Omental fat pad (tissue), 4 donors: ENCODE results near the gene RNLS. TPM values are rescaled to one million over a fixed set of nuclear protein-coding genes. Genes with fewer than 3 reads are reported as not detected.

ENCODE experiments used
- ATAC-seq: fragments of 150-250 bp; one replicate; pipeline ENCODE4 v1.9.1; 2016; ENCODE audit warnings: mild to moderate bottlenecking, moderate library complexity; ENCODE audit not compliant: low FRiP score
- DNase-seq: peaks from one replicate; pipeline ENCODE4 v3.0.0-alpha.2; 2019; ENCODE audit warnings: low spot score
- total RNA-seq, 4 donors: library from RNA; depleted of rRNA; stranded (reverse); fragments of >200 nt; gene quantifications; one replicate each; pipeline ENCODE4 v1.1.0, GENCODE V29; 2016
- TF ChIP-seq, protein P1 (sequence below), 3 donors: fragments of 450-650 bp; IDR thresholded peaks; one replicate each; pipeline ENCODE4 v1.5.1; 2016 to 2017; ENCODE audit warnings: antibody characterized with exemption in 3 of 3, mild to moderate bottlenecking in 3 of 3, moderate library complexity in 2 of 3

Gene RNLS
- total RNA-seq, 4 donors from 2014 or later: 13.3 to 24.7 (median 18.3) TPM

DNA sequence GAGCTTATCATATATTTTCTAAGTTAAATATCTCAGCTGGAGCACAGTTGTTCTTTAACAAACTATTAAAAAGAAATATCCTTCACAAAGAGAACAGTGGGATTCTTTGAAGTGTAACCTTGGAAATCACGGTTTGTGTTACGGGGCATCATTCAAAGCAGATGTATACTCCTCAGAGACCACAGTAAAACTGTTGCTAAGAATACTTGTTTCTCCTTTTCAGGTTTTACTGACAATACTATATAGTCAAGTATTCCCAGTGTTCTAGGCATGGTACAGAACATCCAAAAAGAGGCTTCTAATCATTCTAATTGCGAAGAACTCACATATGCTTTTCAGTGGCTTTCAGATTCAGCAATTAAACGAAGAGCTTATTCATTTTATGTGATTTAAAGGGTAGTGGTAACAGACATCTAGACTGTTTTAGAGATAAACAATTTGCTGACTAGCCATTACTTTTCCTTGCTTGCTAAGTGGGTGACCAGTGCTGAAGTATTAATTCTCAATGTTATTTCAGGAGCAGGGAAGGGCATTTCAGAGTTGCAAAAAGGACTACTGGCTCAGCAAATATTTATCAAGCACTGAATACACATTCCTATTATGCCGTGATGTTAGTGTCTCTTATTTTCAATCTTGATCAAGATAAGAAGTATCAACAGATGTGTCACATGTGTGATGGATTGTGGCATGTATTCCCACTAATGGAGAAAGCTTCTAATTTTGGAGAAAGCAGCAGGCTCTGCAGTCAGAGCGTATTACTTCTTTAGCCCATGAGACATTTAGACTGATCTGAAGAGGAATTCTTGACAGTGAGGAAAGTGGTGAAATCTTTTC lies 236.8 kb downstream of the RNLS start:
- no peak for ATAC-seq
- no peak for DNase-seq
- TF ChIP-seq, protein P1, sequence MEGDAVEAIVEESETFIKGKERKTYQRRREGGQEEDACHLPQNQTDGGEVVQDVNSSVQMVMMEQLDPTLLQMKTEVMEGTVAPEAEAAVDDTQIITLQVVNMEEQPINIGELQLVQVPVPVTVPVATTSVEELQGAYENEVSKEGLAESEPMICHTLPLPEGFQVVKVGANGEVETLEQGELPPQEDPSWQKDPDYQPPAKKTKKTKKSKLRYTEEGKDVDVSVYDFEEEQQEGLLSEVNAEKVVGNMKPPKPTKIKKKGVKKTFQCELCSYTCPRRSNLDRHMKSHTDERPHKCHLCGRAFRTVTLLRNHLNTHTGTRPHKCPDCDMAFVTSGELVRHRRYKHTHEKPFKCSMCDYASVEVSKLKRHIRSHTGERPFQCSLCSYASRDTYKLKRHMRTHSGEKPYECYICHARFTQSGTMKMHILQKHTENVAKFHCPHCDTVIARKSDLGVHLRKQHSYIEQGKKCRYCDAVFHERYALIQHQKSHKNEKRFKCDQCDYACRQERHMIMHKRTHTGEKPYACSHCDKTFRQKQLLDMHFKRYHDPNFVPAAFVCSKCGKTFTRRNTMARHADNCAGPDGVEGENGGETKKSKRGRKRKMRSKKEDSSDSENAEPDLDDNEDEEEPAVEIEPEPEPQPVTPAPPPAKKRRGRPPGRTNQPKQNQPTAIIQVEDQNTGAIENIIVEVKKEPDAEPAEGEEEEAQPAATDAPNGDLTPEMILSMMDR (IDR thresholded peaks at IDR 0.05): no peak

DNA sequence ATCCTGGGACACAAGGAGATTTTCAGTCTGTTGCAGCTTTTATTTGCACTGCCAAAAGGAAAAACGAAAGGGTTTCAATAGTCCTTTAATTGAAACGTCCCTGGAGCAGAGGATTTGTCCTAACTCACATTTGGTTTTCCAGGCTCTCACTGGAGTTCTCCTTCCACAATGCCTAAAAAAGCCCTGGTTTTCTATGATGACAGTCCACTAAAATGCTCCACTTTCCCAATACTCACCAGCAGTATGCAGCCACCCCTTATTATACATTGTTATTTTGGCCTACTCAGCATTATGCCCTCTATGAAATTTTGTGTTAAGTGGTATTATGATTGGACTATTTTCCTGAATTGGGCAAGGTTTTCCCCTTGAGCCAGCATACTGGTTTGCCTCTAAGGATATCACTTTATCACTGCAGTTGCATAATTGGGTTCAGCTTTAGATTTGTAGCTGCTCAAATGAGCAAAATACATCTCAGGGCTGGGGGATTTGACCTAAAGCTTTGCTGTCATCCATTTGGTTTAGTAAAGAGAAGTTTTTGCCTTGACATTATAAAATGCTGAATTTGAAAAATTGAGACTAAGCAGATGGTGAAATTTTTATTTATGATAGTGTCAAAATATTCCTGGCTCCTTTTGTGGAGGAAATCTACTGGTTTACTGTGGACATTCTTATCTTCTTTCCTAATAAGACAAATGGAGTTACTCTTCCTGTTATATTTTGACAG lies 239.2 kb downstream of the RNLS start:
- DNase-seq (no peak), ATAC-seq (peak; percentile 93)
- TF ChIP-seq, protein P1 (IDR thresholded peaks at IDR 0.05): no peak

DNA sequence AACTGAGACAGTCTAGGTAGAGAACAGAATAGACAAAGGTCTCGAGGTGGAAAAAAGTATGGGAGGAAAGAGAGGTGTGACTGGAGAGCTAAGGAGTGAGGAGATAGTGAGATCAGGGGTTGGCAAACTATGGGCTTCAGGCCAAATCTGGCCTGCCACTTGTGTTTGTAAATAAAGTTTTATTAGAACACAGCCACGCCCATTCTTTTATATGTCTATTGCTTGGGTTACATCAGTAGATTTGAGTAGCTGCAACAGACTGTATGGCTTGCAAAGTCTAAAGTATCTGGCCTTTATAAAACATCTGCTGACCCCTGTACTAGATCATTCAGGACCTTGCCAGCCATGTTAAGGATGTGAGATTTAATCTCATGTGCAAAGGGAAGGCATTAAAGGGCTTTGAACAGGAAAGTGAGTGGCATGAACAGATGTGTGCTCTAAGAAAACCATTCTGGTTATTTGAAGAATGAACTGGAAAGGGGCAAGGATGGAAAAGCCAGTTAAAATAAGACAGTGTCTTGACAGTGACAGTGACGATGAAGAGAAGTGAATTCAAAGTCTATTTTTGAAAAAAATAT lies 240.3 kb downstream of the RNLS start:
- no peak for DNase-seq
- TF ChIP-seq, protein P1 (IDR thresholded peaks at IDR 0.05): no peak
- ATAC-seq: no peak

DNA sequence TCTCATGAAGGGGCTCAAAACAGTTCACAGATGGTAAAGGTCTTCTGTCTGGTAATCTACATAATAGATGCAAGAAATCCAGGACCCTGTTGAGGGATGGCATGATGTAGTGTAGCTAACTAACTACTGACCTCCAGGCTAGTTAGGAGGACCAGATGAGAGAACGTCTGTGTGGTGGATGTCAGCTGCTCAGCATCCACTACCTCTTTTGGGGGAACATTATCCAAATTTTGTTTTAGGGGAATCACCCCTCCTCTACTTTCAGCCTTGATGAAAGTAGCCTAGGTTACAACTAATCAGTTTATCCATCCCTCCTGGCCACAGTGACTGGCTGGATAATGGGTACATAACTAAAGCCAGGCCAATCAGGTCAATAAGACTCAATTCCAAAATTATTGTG lies 246.0 kb downstream of the RNLS start:
- DNase-seq (no peak), ATAC-seq (no peak)
- TF ChIP-seq, protein P1 (IDR thresholded peaks at IDR 0.05): no peak

DNA sequence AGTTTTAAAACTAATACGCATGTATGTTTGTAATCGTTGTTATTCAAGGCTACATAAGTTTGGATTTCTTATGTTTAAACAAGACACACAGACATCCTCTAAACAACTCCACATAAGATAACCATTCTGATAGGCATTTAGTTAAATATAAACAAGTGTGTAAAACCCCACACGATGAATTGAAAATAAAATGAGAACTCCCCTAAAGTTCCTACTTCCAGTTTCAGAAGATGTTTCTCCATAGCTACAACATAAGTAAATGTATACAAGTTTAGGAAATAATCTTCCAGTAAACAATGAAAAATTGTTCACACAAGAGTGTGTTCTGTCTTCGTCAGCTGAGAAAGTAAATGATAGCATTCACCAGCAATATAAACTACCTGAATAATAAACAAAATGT lies 246.8 kb downstream of the RNLS start:
- no peak for DNase-seq
- TF ChIP-seq, protein P1 (IDR thresholded peaks at IDR 0.05): no peak
- no peak for ATAC-seq

DNA sequence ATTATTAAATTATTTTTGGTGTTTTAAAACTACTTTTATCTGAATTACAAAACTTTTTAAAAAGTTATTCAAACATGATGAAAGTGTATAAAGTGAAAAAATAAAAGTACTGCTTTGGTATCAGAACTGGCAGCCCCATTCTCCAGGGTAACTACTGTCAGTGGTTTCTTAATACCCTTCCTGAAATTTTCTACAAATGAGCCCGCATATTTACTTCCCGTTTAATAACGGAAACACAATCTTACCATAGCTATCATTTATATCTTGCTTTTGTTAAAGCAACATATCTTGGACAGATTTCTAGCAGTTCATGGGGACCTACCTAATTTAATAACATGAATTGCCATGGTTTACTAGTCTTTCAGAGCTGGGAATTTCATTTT lies 249.9 kb downstream of the RNLS start:
- TF ChIP-seq, protein P1 (IDR thresholded peaks at IDR 0.05): no peak
- no peak for ATAC-seq

More for the DNA sequence above, 249.9 kb downstream of the RNLS start:
- DNase-seq: no peak
